GM21576 (cell line): ENCODE measurements around the gene GIPC3.
"Not testable (repeated sequence)": the region's sequence is repeated elsewhere in the genome, so short reads cannot be mapped to it uniquely, and the experiment has no call there.

Source experiments
- ATAC-seq: cut with Tn5 transposase; IDR thresholded peaks from one replicate; pipeline ENCODE4 v1.9.1; 2021; ENCODE audit warnings: mild to moderate bottlenecking, moderate library complexity; ENCODE audit not compliant: unreplicated experiment

The GIPC3 gene

GRCh38 chr19:3615524-3616135, 30.4 kb downstream of the GIPC3 start:
- no peak for ATAC-seq

GRCh38 chr19:3617463-3617862, 32.2 kb downstream of the GIPC3 start:
- ATAC-seq: no peak

GRCh38 chr19:3618144-3618810, 33.0 kb downstream of the GIPC3 start:
- ATAC-seq: no peak

GRCh38 chr19:3618811-3619630, 33.7 kb downstream of the GIPC3 start:
- ATAC-seq: no peak

- ATAC-seq: no peak
Observed at GRCh38 chr19:3619631-3620012, 34.3 kb downstream of the GIPC3 start.

- no peak for ATAC-seq
Observed at GRCh38 chr19:3620145-3620816, 35.0 kb downstream of the GIPC3 start.

GRCh38 chr19:3620817-3621547, 35.7 kb downstream of the GIPC3 start:
- ATAC-seq: no peak

- no peak for ATAC-seq
Observed at GRCh38 chr19:3621689-3622088, 36.4 kb downstream of the GIPC3 start.

GRCh38 chr19:3622224-3622623, 36.9 kb downstream of the GIPC3 start:
- ATAC-seq: no peak

GRCh38 chr19:3623716-3624115, 38.4 kb downstream of the GIPC3 start:
- no peak for ATAC-seq

GRCh38 chr19:3625996-3626472, 40.8 kb downstream of the GIPC3 start:
- peak; percentile 3 for ATAC-seq

GRCh38 chr19:3626473-3627350, 41.4 kb downstream of the GIPC3 start, which contains the start of gene CACTIN:
Gene CACTIN, minus strand, starts transcription at chr19:3626790. Its CDS starts 28 bp downstream, at chr19:3626762.
- peak; percentile 83 for ATAC-seq

GRCh38 chr19:3627351-3627723, 42.1 kb downstream of the GIPC3 start:
- ATAC-seq: no peak

GRCh38 chr19:3628766-3629165, 43.5 kb downstream of the GIPC3 start:
- not testable (repeated sequence) for ATAC-seq

GRCh38 chr19:3631053-3631861, 46.0 kb downstream of the GIPC3 start:
- ATAC-seq: no peak

- no peak for ATAC-seq
Observed at GRCh38 chr19:3632098-3632497, 46.8 kb downstream of the GIPC3 start.

- no peak for ATAC-seq
Observed at GRCh38 chr19:3632739-3633558, 47.7 kb downstream of the GIPC3 start.

- ATAC-seq: no peak
Observed at GRCh38 chr19:3633559-3633988, 48.3 kb downstream of the GIPC3 start.
